ENCODE measurements around the gene SPON1.

SPON1 gene

GRCh38 chr11:14106303-14107049 lies 144.0 kb downstream of the SPON1 start:
- no peak for DNase-seq (ENCODE audit: low read depth, low spot score)
- H3K4me3 ChIP-seq (ENCODE audit: low read length), result no peak overlapping the region

- H3K4me3 ChIP-seq (ENCODE audit: low read length), result no peak overlapping the region
- no peak for DNase-seq (ENCODE audit: low read depth, low spot score)
Observed at GRCh38 chr11:14107050-14107430, 144.5 kb downstream of the SPON1 start.

- DNase-seq (ENCODE audit: low read depth, low spot score), result no peak
- no peak overlapping the region for H3K4me3 ChIP-seq (ENCODE audit: low read length)
Observed at GRCh38 chr11:14109742-14110141, 147.2 kb downstream of the SPON1 start.

- DNase-seq (ENCODE audit: low read depth, low spot score), result no peak
- no peak overlapping the region for H3K4me3 ChIP-seq (ENCODE audit: low read length)
Observed at GRCh38 chr11:14110629-14111028, 148.1 kb downstream of the SPON1 start.

GRCh38 chr11:14111496-14111895 lies 149.0 kb downstream of the SPON1 start:
- DNase-seq (ENCODE audit: low read depth, low spot score), result no peak
- H3K4me3 ChIP-seq (ENCODE audit: low read length), result no peak overlapping the region

- DNase-seq (ENCODE audit: low read depth, low spot score), result no peak
Observed at GRCh38 chr11:14112721-14113120, 150.2 kb downstream of the SPON1 start.

GRCh38 chr11:14114269-14114668 lies 151.7 kb downstream of the SPON1 start:
- no peak overlapping the region for H3K4me3 ChIP-seq (ENCODE audit: low read length)
- DNase-seq (ENCODE audit: low read depth, low spot score), result no peak

More at GRCh38 chr11:14112721-14113120, 150.2 kb downstream of the SPON1 start:
- H3K4me3 ChIP-seq (ENCODE audit: low read length), result no peak overlapping the region

- no peak overlapping the region for H3K4me3 ChIP-seq (ENCODE audit: low read length)
- DNase-seq (ENCODE audit: low read depth, low spot score), result no peak
Observed at GRCh38 chr11:14114786-14115185, 152.3 kb downstream of the SPON1 start.

GRCh38 chr11:14117632-14118031 lies 155.1 kb downstream of the SPON1 start:
- no peak for DNase-seq (ENCODE audit: low read depth, low spot score)

GRCh38 chr11:14118072-14118471 lies 155.5 kb downstream of the SPON1 start:
- DNase-seq (ENCODE audit: low read depth, low spot score), result no peak
- H3K4me3 ChIP-seq (ENCODE audit: low read length), result no peak overlapping the region

More at GRCh38 chr11:14117632-14118031, 155.1 kb downstream of the SPON1 start:
- H3K4me3 ChIP-seq (ENCODE audit: low read length), result no peak overlapping the region

- no peak for DNase-seq (ENCODE audit: low read depth, low spot score)
- H3K4me3 ChIP-seq (ENCODE audit: low read length), result no peak overlapping the region
Observed at GRCh38 chr11:14119357-14119756, 156.8 kb downstream of the SPON1 start.

GRCh38 chr11:14124350-14124749 lies 161.8 kb downstream of the SPON1 start:
- H3K4me3 ChIP-seq (ENCODE audit: low read length), result no peak overlapping the region
- no peak for DNase-seq (ENCODE audit: low read depth, low spot score)

GRCh38 chr11:14124886-14125285 lies 162.4 kb downstream of the SPON1 start:
- DNase-seq (ENCODE audit: low read depth, low spot score), result no peak
- H3K4me3 ChIP-seq (ENCODE audit: low read length), result no peak overlapping the region

- H3K4me3 ChIP-seq (ENCODE audit: low read length), result no peak overlapping the region
- no peak for DNase-seq (ENCODE audit: low read depth, low spot score)
Observed at GRCh38 chr11:14125529-14125928, 163.0 kb downstream of the SPON1 start.

GRCh38 chr11:14127679-14128078 lies 165.2 kb downstream of the SPON1 start:
- no peak for DNase-seq (ENCODE audit: low read depth, low spot score)
- H3K4me3 ChIP-seq (ENCODE audit: low read length), result no peak overlapping the region

GRCh38 chr11:14132312-14132711 lies 169.8 kb downstream of the SPON1 start:
- no peak for DNase-seq (ENCODE audit: low read depth, low spot score)
- H3K4me3 ChIP-seq (ENCODE audit: low read length), result no peak overlapping the region

- H3K4me3 ChIP-seq (ENCODE audit: low read length), result no peak overlapping the region
Observed at GRCh38 chr11:14133381-14133780, 170.9 kb downstream of the SPON1 start.

GRCh38 chr11:14136561-14136960 lies 174.0 kb downstream of the SPON1 start:
- DNase-seq (ENCODE audit: low read depth, low spot score), result no peak
- H3K4me3 ChIP-seq (ENCODE audit: low read length), result no peak overlapping the region

More at GRCh38 chr11:14133381-14133780, 170.9 kb downstream of the SPON1 start:
- no peak for DNase-seq (ENCODE audit: low read depth, low spot score)

- no peak overlapping the region for H3K4me3 ChIP-seq (ENCODE audit: low read length)
- DNase-seq (ENCODE audit: low read depth, low spot score), result no peak
Observed at GRCh38 chr11:14137284-14137683, 174.8 kb downstream of the SPON1 start.

GRCh38 chr11:14140991-14141390 lies 178.5 kb downstream of the SPON1 start:
- DNase-seq (ENCODE audit: low read depth, low spot score), result no peak
- H3K4me3 ChIP-seq (ENCODE audit: low read length), result no peak overlapping the region

GRCh38 chr11:14141676-14142075 lies 179.2 kb downstream of the SPON1 start:
- no peak for DNase-seq (ENCODE audit: low read depth, low spot score)
- H3K4me3 ChIP-seq (ENCODE audit: low read length), result no peak overlapping the region

Measured in Jurkat, Clone E6-1 (cell line).